ENCODE measurements around the gene USP1. TPM values are rescaled to one million over a fixed set of nuclear protein-coding genes. Genes with fewer than 3 reads are reported as not detected.

The USP1 gene
- total RNA-seq, 2 experiments from 2014 or later, result 65.9 to 67.1 TPM

DNA sequence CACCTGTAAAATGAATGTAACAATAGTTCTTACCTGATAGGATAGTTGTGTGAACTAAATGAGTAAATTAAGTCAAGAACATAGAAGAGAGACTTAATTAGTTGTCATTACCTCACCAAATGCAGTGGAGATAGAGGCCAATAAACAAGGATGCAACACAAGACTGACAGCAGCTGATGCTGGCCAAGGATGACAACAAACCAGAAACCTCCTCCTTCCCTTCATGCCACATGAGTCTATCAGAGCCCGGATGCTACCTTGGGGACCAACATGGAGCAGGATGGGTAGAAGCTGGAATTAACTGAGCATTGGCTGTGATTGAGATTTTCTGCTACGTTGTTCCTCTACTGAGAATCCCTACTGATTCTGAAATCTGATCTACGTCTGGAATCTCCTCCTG lies 30.3 kb upstream of the USP1 start:
- Mint-ChIP-seq H3K4me3 (no peak overlapping the region), H3K4me1 (ENCODE audit: low read depth) (no peaks in the 10 kb centered on the region), H3K27ac (no peak overlapping the region), H3K36me3 (ENCODE audit: low read depth) (no peaks in the 10 kb centered on the region), H3K9me3 (no peaks in the 10 kb centered on the region), H3K27me3 (ENCODE audit: low read depth) (no peaks in the 10 kb centered on the region)
- DNase-seq, result no peak
- CTCF ChIA-PET, result interaction anchor here (0.6 to 5.7 kb wide), 15 partner anchors 15 to 409 kb away, joined by 3 to 75 read pairs (median 4); no protein-coding TSS in a partner anchor
- intact Hi-C loops (cut with micrococcal nuclease), result loop anchor here (5.0 kb wide), 1 partner anchor 109 kb away; no protein-coding TSS in a partner anchor

GRCh38 chr1:62407398-62408009 lies 29.3 kb upstream of the USP1 start:
- no peaks in the 10 kb centered on the region for H3K27me3 Mint-ChIP-seq (ENCODE audit: low read depth)
- CTCF ChIA-PET, result interaction anchor here (0.6 to 5.7 kb wide), 14 partner anchors 16 to 410 kb away, joined by 3 to 75 read pairs (median 4); no protein-coding TSS in a partner anchor
- DNase-seq, result no peak
- H3K4me1 Mint-ChIP-seq (ENCODE audit: low read depth), result no peaks in the 10 kb centered on the region
- H3K27ac Mint-ChIP-seq, result no peak overlapping the region
- intact Hi-C loops (cut with micrococcal nuclease), result loop anchor here (1.0 to 5.0 kb wide), 4 partner anchors 110 to 339 kb away; no protein-coding TSS in a partner anchor
- no peak overlapping the region for H3K4me3 Mint-ChIP-seq
- no peaks in the 10 kb centered on the region for H3K9me3 Mint-ChIP-seq
- H3K36me3 Mint-ChIP-seq (ENCODE audit: low read depth), result no peaks in the 10 kb centered on the region

DNA sequence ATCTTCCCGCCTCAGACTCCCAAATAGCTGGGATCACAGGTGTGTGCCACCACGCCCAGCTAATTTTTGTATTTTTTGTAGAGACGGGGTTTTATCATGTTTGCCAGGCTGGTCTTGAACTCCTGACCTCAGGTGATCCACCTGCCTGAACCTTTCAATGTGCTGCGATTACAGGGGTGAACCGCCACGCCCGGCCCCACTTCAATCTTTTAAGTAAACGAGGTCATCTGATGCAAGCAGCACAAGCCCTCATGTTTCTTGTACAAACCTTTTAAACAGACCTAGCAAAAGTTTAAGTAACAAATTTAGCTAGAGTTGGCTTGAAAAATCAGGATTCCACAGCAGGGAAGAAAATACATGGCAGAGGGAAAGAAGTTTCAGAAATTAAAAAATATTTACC lies 21.2 kb upstream of the USP1 start:
- Mint-ChIP-seq H3K27me3 (ENCODE audit: low read depth) (no peaks in the 10 kb centered on the region), H3K9me3 (no peaks in the 10 kb centered on the region), H3K4me3 (no peak overlapping the region), H3K27ac (no peak overlapping the region), H3K36me3 (ENCODE audit: low read depth) (no peaks in the 10 kb centered on the region), H3K4me1 (ENCODE audit: low read depth) (no peaks in the 10 kb centered on the region)
- intact Hi-C loops (cut with micrococcal nuclease), result no loop called here
- no peak for DNase-seq
- CTCF ChIA-PET, result no interaction called here

- Mint-ChIP-seq H3K27me3 (ENCODE audit: low read depth) (no peaks in the 10 kb centered on the region), H3K27ac (no peak overlapping the region), H3K36me3 (ENCODE audit: low read depth) (no peaks in the 10 kb centered on the region), H3K4me3 (no peak overlapping the region), H3K4me1 (ENCODE audit: low read depth) (no peaks in the 10 kb centered on the region), H3K9me3 (no peaks in the 10 kb centered on the region)
- CTCF ChIA-PET, result no interaction called here
- DNase-seq, result no peak
- intact Hi-C loops (cut with micrococcal nuclease), result no loop called here
Measured at GRCh38 chr1:62417351-62417999, 19.4 kb upstream of the USP1 start.

DNA sequence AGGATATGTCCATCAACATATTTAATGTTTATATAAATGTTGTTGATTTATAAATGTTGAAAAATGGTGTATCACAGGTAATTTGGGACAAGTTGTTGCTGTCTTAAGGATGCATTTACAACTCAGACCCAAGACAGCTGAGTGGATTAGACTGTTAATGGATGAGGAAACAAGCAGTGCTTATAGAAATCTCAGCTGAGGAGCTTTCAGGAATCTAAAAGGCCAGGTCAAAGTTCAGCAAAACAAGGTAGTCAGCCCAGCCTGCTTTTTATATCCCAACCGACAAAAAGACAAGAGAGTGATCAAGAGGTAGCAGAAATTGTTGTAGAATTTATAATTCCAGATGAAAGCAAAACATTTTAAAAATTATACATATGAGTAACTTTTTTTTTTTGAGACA lies 16.6 kb upstream of the USP1 start:
- Mint-ChIP-seq H3K4me1 (ENCODE audit: low read depth) (no peaks in the 10 kb centered on the region), H3K36me3 (ENCODE audit: low read depth) (no peaks in the 10 kb centered on the region), H3K27me3 (ENCODE audit: low read depth) (no peaks in the 10 kb centered on the region), H3K4me3 (no peak overlapping the region), H3K9me3 (no peaks in the 10 kb centered on the region), H3K27ac (no peak overlapping the region)
- intact Hi-C loops (cut with micrococcal nuclease), result no loop called here
- CTCF ChIA-PET, result interaction anchor here (0.7 kb wide), 2 partner anchors 207 to 338 kb away, joined by 3 to 4 read pairs; no protein-coding TSS in a partner anchor
- no peak for DNase-seq

DNA sequence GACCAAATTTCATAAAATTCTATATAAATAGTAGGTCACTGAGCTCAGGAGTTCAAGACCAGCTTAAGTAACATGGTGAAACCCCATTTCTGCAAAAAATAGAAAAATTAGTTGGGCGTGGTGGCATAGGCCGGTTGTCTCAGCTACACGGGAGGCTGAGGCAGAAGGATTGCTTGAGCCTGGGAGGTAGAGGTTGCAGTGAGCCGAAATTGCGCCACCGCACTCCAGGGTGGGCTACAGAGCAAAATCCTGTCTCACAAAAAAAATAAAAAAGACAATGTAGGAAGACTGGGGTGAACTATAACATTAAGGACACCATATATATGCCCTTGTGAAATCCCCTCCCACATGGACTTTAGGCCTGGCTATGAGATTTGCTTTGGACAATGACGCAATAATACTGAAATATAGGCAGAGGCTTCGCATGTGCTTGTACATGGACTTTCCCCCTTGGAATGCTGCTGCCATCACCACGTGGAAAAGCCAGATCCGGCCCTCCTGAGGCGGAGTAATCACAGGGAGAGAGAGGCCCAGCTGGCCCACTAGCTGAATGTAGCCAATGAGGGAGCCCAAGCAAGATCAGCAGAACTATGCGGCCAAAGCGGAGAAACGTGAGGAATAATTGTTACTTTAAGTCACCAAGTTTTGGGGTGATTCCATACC lies 13.1 kb upstream of the USP1 start:
- DNase-seq, result no peak
- CTCF ChIA-PET, result interaction anchor here (1.1 kb wide), 1 partner anchor 16 kb away, joined by 3 read pairs; no protein-coding TSS in a partner anchor
- Mint-ChIP-seq H3K4me1 (ENCODE audit: low read depth) (no peaks in the 10 kb centered on the region), H3K9me3 (no peaks in the 10 kb centered on the region), H3K27ac (no peak overlapping the region), H3K36me3 (ENCODE audit: low read depth) (no peaks in the 10 kb centered on the region), H3K27me3 (ENCODE audit: low read depth) (no peaks in the 10 kb centered on the region), H3K4me3 (no peak overlapping the region)
- intact Hi-C loops (cut with micrococcal nuclease), result no loop called here

DNA sequence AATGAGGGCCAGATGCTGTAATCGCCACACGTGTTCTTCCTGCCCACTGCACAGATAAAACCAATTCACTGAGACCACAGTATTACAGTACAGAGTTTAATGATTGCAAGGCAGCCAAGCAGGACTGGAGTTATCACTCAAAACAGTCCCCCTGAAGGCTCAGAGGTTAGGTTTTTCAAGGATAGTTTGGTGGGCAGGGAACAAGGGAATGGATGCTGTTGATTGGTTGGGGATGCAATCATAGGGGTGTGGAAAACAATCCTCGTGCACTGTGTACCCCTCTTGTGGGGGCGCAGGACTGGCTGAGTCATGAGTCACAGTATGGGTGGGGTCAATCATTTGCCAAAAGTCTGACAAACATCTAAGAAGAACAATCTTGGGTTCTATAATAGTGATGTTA lies 12.4 kb upstream of the USP1 start:
- Mint-ChIP-seq H3K36me3 (ENCODE audit: low read depth) (no peaks in the 10 kb centered on the region), H3K9me3 (no peaks in the 10 kb centered on the region), H3K27ac (no peak overlapping the region), H3K27me3 (ENCODE audit: low read depth) (no peaks in the 10 kb centered on the region), H3K4me3 (no peak overlapping the region), H3K4me1 (ENCODE audit: low read depth) (no peaks in the 10 kb centered on the region)
- intact Hi-C loops (cut with micrococcal nuclease), result no loop called here
- no peak for DNase-seq
- CTCF ChIA-PET, result interaction anchor here (1.4 kb wide), 1 partner anchor 17 kb away, joined by 5 read pairs; no protein-coding TSS in a partner anchor

DNA sequence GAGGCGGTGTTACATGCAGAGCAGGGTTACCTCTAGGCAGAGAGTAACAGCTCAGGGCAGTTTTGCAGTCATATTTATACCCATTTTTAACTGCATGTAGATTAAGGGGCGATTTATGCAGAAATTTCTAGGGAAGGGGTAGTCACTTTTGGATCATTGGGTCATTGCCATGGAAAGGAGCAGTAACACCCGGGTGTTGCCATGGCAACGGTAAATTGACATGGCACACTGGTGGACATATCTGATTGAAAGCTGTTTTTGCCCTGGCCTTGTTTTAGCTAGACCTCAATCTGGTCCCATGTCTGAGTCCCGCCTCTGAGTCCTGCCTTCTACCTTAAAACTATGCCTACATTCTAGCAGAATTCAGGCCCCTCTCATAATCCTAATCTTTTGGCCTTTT lies 11.8 kb upstream of the USP1 start:
- intact Hi-C loops (cut with micrococcal nuclease), result no loop called here
- no peak for DNase-seq
- H3K4me1 Mint-ChIP-seq (ENCODE audit: low read depth), result no peaks in the 10 kb centered on the region
- no peaks in the 10 kb centered on the region for H3K27me3 Mint-ChIP-seq (ENCODE audit: low read depth)
- no peak overlapping the region for H3K4me3 Mint-ChIP-seq
- CTCF ChIA-PET, result interaction anchor here (1.2 to 1.4 kb wide), 2 partner anchors 10 to 18 kb away, joined by 3 to 5 read pairs; no protein-coding TSS in a partner anchor
- no peaks in the 10 kb centered on the region for H3K36me3 Mint-ChIP-seq (ENCODE audit: low read depth)
- no peak overlapping the region for H3K27ac Mint-ChIP-seq
- no peaks in the 10 kb centered on the region for H3K9me3 Mint-ChIP-seq

DNA sequence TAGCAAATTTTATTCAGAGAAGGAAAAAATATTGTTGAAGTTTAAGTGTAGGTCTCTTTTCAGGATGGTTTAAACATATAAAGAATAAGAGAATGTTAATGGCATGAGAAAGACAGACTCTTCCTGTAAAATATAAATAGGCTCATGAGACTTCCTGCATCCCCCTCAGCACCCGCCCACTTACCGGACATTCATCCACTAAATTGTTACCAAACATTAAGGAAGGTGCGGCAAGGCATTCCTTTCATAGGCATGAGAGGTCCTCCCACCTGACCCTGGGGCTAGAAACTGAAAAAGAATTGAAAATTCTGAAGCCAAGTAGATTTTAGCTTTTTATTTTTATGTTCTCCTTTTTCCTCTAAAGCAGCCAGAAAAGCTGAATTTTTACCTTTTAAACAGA lies 10.6 kb upstream of the USP1 start:
- H3K9me3 Mint-ChIP-seq, result no peaks in the 10 kb centered on the region
- no peak overlapping the region for H3K4me3 Mint-ChIP-seq
- DNase-seq, result no peak
- H3K36me3 Mint-ChIP-seq (ENCODE audit: low read depth), result no peaks in the 10 kb centered on the region
- CTCF ChIA-PET, result no interaction called here
- intact Hi-C loops (cut with micrococcal nuclease), result no loop called here
- H3K27me3 Mint-ChIP-seq (ENCODE audit: low read depth), result no peaks in the 10 kb centered on the region
- no peaks in the 10 kb centered on the region for H3K4me1 Mint-ChIP-seq (ENCODE audit: low read depth)
- H3K27ac Mint-ChIP-seq, result no peak overlapping the region

GRCh38 chr1:62426794-62427193 lies 10.1 kb upstream of the USP1 start:
- CTCF ChIA-PET, result interaction anchor here (0.6 kb wide), 1 partner anchor 295 kb away, joined by 7 read pairs; no protein-coding TSS in a partner anchor
- H3K9me3 Mint-ChIP-seq, result no peaks in the 10 kb centered on the region
- intact Hi-C loops (cut with micrococcal nuclease), result no loop called here
- no peak overlapping the region for H3K27ac Mint-ChIP-seq
- H3K4me1 Mint-ChIP-seq (ENCODE audit: low read depth), result no peaks in the 10 kb centered on the region
- H3K4me3 Mint-ChIP-seq, result no peak overlapping the region
- no peaks in the 10 kb centered on the region for H3K27me3 Mint-ChIP-seq (ENCODE audit: low read depth)
- no peak for DNase-seq
- no peaks in the 10 kb centered on the region for H3K36me3 Mint-ChIP-seq (ENCODE audit: low read depth)

GRCh38 chr1:62428351-62428750 lies 8.5 kb upstream of the USP1 start:
- H3K4me3 Mint-ChIP-seq, result no peak overlapping the region
- H3K27me3 Mint-ChIP-seq (ENCODE audit: low read depth), result no peaks in the 10 kb centered on the region
- no peak for DNase-seq
- H3K36me3 Mint-ChIP-seq (ENCODE audit: low read depth), result no peaks in the 10 kb centered on the region
- no peaks in the 10 kb centered on the region for H3K9me3 Mint-ChIP-seq
- CTCF ChIA-PET, result no interaction called here
- H3K4me1 Mint-ChIP-seq (ENCODE audit: low read depth), result no peaks in the 10 kb centered on the region
- intact Hi-C loops (cut with micrococcal nuclease), result no loop called here
- H3K27ac Mint-ChIP-seq, result no peak overlapping the region

DNA sequence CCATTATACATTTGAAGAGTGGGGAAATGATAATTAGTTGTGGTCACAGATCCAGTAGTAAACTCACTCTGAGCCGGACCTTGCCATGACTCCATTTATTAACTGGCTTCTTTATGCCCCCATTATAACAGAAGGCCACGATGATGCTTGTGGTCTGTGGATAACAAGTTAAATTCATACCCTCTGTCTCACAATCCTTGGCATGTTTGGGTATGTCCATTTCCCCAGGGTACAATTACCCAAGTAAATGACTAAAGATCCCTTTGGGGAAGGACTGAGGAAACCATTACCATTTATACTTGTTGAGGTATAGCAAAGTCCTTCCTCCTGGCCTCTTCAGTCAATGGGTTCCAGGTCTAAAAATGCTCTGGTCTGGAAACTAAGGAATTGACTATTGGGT lies 7.3 kb upstream of the USP1 start:
- no peak overlapping the region for H3K4me3 Mint-ChIP-seq
- DNase-seq, result no peak
- H3K27me3 Mint-ChIP-seq (ENCODE audit: low read depth), result no peaks in the 10 kb centered on the region
- no peak overlapping the region for H3K27ac Mint-ChIP-seq
- no peaks in the 10 kb centered on the region for H3K4me1 Mint-ChIP-seq (ENCODE audit: low read depth)
- intact Hi-C loops (cut with micrococcal nuclease), result no loop called here
- no peaks in the 10 kb centered on the region for H3K9me3 Mint-ChIP-seq
- CTCF ChIA-PET, result no interaction called here
- H3K36me3 Mint-ChIP-seq (ENCODE audit: low read depth), result no peaks in the 10 kb centered on the region
